HepG2 (cell line): ENCODE measurements around the gene FASLG. TPM values are rescaled to one million over a fixed set of nuclear protein-coding genes. Genes with fewer than 3 reads are reported as not detected.

Experiments used
- ATAC-seq: fragments of 200-7000 bp; cut with Tn5 transposase; 3 replicates; pipeline ENCODE4 v1.9.1; 2020; ENCODE audit warnings: mild to moderate bottlenecking, moderate library complexity
- BruUV-seq: library from RNA; stranded (reverse); fragments of 400-500 nt; replicated peaks from 2 replicates; lab custom pipeline; 2021; lab: Mats Ljungman, UMichigan
- CTCF ChIA-PET: fragments of 300-600 bp; formaldehyde crosslinking; extraction: SDS; loops from one replicate; lab custom pipeline; 2021; ENCODE audit warnings: low total read pairs, inconsistent platforms, low intra/inter-chr PET ratio; lab: Yijun Ruan, JAX
- POLR2A ChIA-PET: fragments of 350-600 bp; sonication (Branson Sonifier 250); formaldehyde crosslinking; loops from one replicate; lab custom pipeline; 2020; ENCODE audit warnings: antibody characterized with exemption, inconsistent platforms; lab: Yijun Ruan, JAX
- DNase-seq: peaks from one replicate; pipeline ENCODE4 v3.0.0-alpha.2; 2015; ENCODE audit warnings: low spot score
- FAIRE-seq: peaks from 3 replicates; lab custom pipeline; 2011; peaks lifted over from hg19 to GRCh38; lab: Jason Lieb, UNC
- H2AFZ ChIP-seq: one replicate; pipeline ENCODE4 v1.6.1; 2011; ENCODE audit warnings: low read length, inconsistent platforms
- H3K27ac ChIP-seq: fragments of 300-600 bp; 3 replicates; pipeline ENCODE4 v1.8.0; 2011; ENCODE audit warnings: mixed run types, mild to moderate bottlenecking, mixed read lengths, low read length, inconsistent platforms; ENCODE audit not compliant: insufficient read depth; ENCODE audit errors: extremely low read length
- H3K27me3 ChIP-seq, 2 experiments: fragments of 200-600 bp in 1 of 2; 2 replicates in 1 of 2; 3 replicates in 1 of 2; pipeline versions ENCODE4 v1.6.0 to v1.8.0; 2011; ENCODE audit warnings: low read length in 2 of 2, mild to moderate bottlenecking in 2 of 2, moderate library complexity in 2 of 2, inconsistent platforms in 1 of 2; ENCODE audit not compliant: insufficient read depth in 2 of 2, control insufficient read depth in 1 of 2
- H3K36me3 ChIP-seq, 2 experiments: fragments of 200-600 bp in 1 of 2; replicated peaks in 1 of 2; 2 replicates in 1 of 2; 3 replicates in 1 of 2; pipeline versions ENCODE4 v1.5.1 to v1.8.0; 2011; ENCODE audit warnings: low read length in 2 of 2, inconsistent platforms in 1 of 2; ENCODE audit not compliant: insufficient read depth in 2 of 2, control insufficient read depth in 1 of 2
- H3K4me1 ChIP-seq: 2 replicates; pipeline ENCODE4 v1.5.1; 2012; ENCODE audit warnings: low read length, inconsistent platforms; ENCODE audit not compliant: insufficient read depth
- H3K4me2 ChIP-seq: 2 replicates; pipeline ENCODE4 v1.6.0; 2011; ENCODE audit warnings: low read depth, low read length, inconsistent platforms
- H3K4me3 ChIP-seq, 3 experiments: fragments of 200-600 bp in 1 of 3; sonication (generic), shearing (Covaris generic) in 1 of 3; replicated peaks in 1 of 3; 2 replicates each; pipeline ENCODE4 v1.5.1; 2011 to 2016; ENCODE audit warnings: low read length in 3 of 3, inconsistent platforms in 2 of 3, low read depth in 2 of 3, mild to moderate bottlenecking in 2 of 3, control low read depth in 1 of 3, mixed read lengths in 1 of 3; ENCODE audit not compliant: insufficient read depth in 1 of 3
- H3K79me2 ChIP-seq: one replicate; pipeline ENCODE4 v1.6.1; 2011; ENCODE audit warnings: low read length, inconsistent platforms; ENCODE audit not compliant: insufficient read depth
- H3K9ac ChIP-seq: 2 replicates; pipeline ENCODE4 v1.6.0; 2011; ENCODE audit warnings: mild to moderate bottlenecking, low read depth, low read length, inconsistent platforms; ENCODE audit not compliant: insufficient read depth
- H3K9me3 ChIP-seq: 2 replicates; pipeline ENCODE4 v1.5.1; 2012; ENCODE audit warnings: mild to moderate bottlenecking, low read length
- H4K20me1 ChIP-seq: 2 replicates; pipeline ENCODE4 v1.6.0; 2011; ENCODE audit warnings: inconsistent platforms, mild to moderate bottlenecking, low read length, moderate library complexity; ENCODE audit not compliant: insufficient read depth
- CENPT ChIP-seq: sonication (generic); formaldehyde crosslinking; IDR thresholded peaks from 2 replicates; pipeline ENCODE4 v1.8.0; 2022; ENCODE audit warnings: low read depth, mild to moderate bottlenecking, moderate library complexity, missing genetic modification reagents
- HMG20B ChIP-seq: conservative IDR thresholded peaks from 2 replicates; pipeline ENCODE4 v1.6.1; 2016; ENCODE audit warnings: missing genetic modification reagents, missing compliant biosample characterization
- KDM2A ChIP-seq: sonication (generic); formaldehyde crosslinking; IDR thresholded peaks from 2 replicates; pipeline ENCODE4 v1.4.0; 2020; ENCODE audit warnings: low read depth, missing genetic modification reagents, borderline replicate concordance
- MED8 ChIP-seq: sonication (generic); formaldehyde crosslinking; IDR thresholded peaks from 2 replicates; pipeline ENCODE4 v1.8.1; 2023; ENCODE audit warnings: mild to moderate bottlenecking, missing genetic modification reagents; ENCODE audit not compliant: insufficient replicate concordance
- NCOA5 ChIP-seq: sonication (generic); formaldehyde crosslinking; IDR thresholded peaks from 2 replicates; pipeline ENCODE4 v1.4.0; 2020; ENCODE audit warnings: missing genetic modification reagents
- PAWR ChIP-seq: sonication (generic); formaldehyde crosslinking; IDR thresholded peaks from 2 replicates; pipeline ENCODE4 v1.4.0; 2020; ENCODE audit warnings: missing genetic modification reagents, mild to moderate bottlenecking, borderline replicate concordance
- SOX6 ChIP-seq, 2 experiments: fragments of 450-650 bp in 1 of 2; sonication (generic) in 1 of 2; formaldehyde crosslinking in 1 of 2; IDR thresholded peaks; 2 replicates each; pipeline versions ENCODE4 v1.4.0 to v1.6.1; 2017 to 2020; ENCODE audit warnings: antibody characterized with exemption in 1 of 2, mild to moderate bottlenecking in 1 of 2, missing genetic modification reagents in 1 of 2
- TMF1 ChIP-seq: sonication (generic); formaldehyde crosslinking; IDR thresholded peaks from 2 replicates; pipeline ENCODE4 v1.8.1; 2022; ENCODE audit warnings: low read depth, missing genetic modification reagents
- XRCC5 ChIP-seq: fragments of 200-400 bp; formaldehyde crosslinking; optimal IDR thresholded peaks from 2 replicates; pipeline ENCODE3; 2017; ENCODE audit warnings: mild to moderate bottlenecking, low read length
- ZNF17 ChIP-seq: sonication (generic); formaldehyde crosslinking; IDR thresholded peaks from 2 replicates; pipeline ENCODE4 v1.5.0; 2020; ENCODE audit warnings: mild to moderate bottlenecking, missing genetic modification reagents
- ZNF333 ChIP-seq: sonication (generic); formaldehyde crosslinking; IDR thresholded peaks from 2 replicates; pipeline ENCODE4 v1.4.0; 2020; ENCODE audit warnings: mild to moderate bottlenecking, missing genetic modification reagents, borderline replicate concordance
- ZNF34 ChIP-seq: sonication (generic); formaldehyde crosslinking; IDR thresholded peaks from 2 replicates; pipeline ENCODE4 v1.4.0; 2020; ENCODE audit warnings: mild to moderate bottlenecking, missing genetic modification reagents, borderline replicate concordance
- ZNF367 ChIP-seq: sonication (generic); formaldehyde crosslinking; IDR thresholded peaks from 2 replicates; pipeline ENCODE4 v1.4.0; 2020; ENCODE audit warnings: missing genetic modification reagents, borderline replicate concordance
- ZNF510 ChIP-seq: sonication (generic); formaldehyde crosslinking; IDR thresholded peaks from 2 replicates; pipeline ENCODE4 v1.4.0; 2020; ENCODE audit warnings: low read depth, mild to moderate bottlenecking, missing genetic modification reagents
- WGBS: methylation state at CpG from one replicate; pipeline ENCODE4 v1.1.6; 2017; ENCODE audit warnings: low lambda C conversion rate; 5-methylcytosine and 5-hydroxymethylcytosine counted together
- in situ Hi-C: cut with HindIII; loops from 2 replicates; pipeline ENCODE4 v1.10.0; 2017; ENCODE audit warnings: low pct_unique_long_range_greater_than_20kb; ENCODE audit not compliant: extremely low pct_ligation_motif_present
- intact Hi-C: fragments of 100-400 bp; cut with micrococcal nuclease; formaldehyde crosslinking; loops from one replicate; pipeline ENCODE4 v1.10.0; 2022; ENCODE audit not compliant: unreplicated experiment
- polyA plus RNA-seq, 8 experiments: library from polyadenylated mRNA; depleted of rRNA in 3 of 8; stranded (reverse) in 7 of 8; unstranded in 1 of 8; fragments of >200 nt; fragmentation: Illumina TruSeq in 4 of 8; extraction: Trizol in 4 of 8; gene quantifications; 2 replicates each; pipeline versions ENCODE4 v1.2.1 to v1.2.3, GENCODE V29; 2011 to 2016; ENCODE audit warnings: low read depth in 4 of 8, missing spikeins in 1 of 8, mixed read lengths in 1 of 8; ENCODE audit not compliant: insufficient read depth in 1 of 8
- total RNA-seq, 5 experiments: library from RNA; depleted of rRNA; stranded (reverse); fragments of >200 nt; fragmentation: Illumina TruSeq; extraction: Trizol; gene quantifications; 2 replicates each; pipeline ENCODE4 v1.2.3, GENCODE V29; 2016; ENCODE audit warnings: low read depth in 1 of 5
- TF ChIP-seq, protein P1 (sequence below): sonication (generic); formaldehyde crosslinking; IDR thresholded peaks from 2 replicates; pipeline ENCODE4 v1.4.0; 2020; ENCODE audit warnings: missing genetic modification reagents
- TF ChIP-seq, protein P2 (sequence below): IDR thresholded peaks from 2 replicates; pipeline ENCODE4 v1.6.1; 2016; ENCODE audit warnings: mild to moderate bottlenecking, missing biosample characterization, missing genetic modification reagents
- TF ChIP-seq, protein P3 (sequence below), 2 experiments: sonication (generic) in 1 of 2; formaldehyde crosslinking in 1 of 2; IDR thresholded peaks; 2 replicates each; pipeline versions ENCODE4 v1.6.1 to v1.9.0; 2014 to 2022; ENCODE audit warnings: antibody characterized with exemption in 1 of 2, borderline replicate concordance in 1 of 2, inconsistent platforms in 1 of 2, low read depth in 1 of 2, missing genetic modification reagents in 1 of 2

The FASLG gene
- total and polyA plus RNA-seq, 2 of the 13 experiments (the other 11 are each of a cell fraction or from before 2014, with no cell fraction given) = 0.08 TPM; not detected in 1

DNA sequence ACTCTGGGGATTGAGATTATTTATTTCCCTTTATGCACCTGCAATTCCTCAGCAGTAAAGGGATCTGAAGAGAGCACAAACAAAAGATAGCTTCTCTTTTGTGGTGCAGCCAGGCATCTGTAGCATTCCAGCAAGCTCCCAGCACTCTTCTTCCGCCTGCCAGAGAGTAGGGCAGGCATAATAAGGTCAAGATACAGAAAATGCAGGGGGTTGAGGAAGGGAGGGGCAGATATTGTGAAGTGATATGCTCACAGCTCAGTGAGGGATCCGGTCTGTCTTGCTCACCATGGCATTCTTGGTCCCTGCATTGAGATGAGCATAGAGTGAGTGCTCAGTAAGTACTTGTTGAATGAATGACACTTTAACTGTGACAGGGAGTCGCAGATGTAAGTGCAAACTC lies 23.9 kb downstream of the FASLG start (continued):
- TF ChIP-seq XRCC5 (no peak), ZNF367 (no peak), KDM2A (CRISPR knock-in tag) (no peak), ZNF34 (CRISPR knock-in tag) (no peak), SOX6 (IDR thresholded peaks at IDR 0.05) (no peak), SOX6 (CRISPR knock-in tag; IDR thresholded peaks at IDR 0.05) (no peak), MED8 (CRISPR knock-in tag) (no peak)

DNA sequence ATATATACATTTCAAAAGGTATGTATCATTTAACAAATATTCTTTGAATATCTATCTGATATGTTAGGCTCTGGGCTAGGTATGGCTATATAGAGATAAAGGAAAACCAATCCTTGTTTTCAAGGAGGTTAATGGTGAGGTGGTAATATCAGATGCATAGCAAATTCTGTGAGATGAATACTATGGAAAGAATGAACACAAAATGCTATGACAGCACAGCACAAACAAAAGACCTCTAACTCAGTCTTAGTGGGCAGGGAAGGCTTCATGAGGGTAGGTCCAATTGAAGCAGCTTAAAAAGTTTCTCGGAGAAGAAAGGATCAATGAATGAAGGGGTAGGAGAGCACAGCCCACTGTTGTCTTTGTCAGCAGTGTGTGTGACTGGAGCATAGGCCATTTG lies 27.2 kb downstream of the FASLG start:
- ChIA-PET POLR2A (no interaction called here), CTCF (no interaction called here)
- Histone ChIP-seq H2AFZ (no peak overlapping the region), H3K9me3 (no peaks in the 10 kb centered on the region), H3K36me3 (no peaks in the 10 kb centered on the region), H3K79me2 (no peaks in the 10 kb centered on the region), H4K20me1 (no peaks in the 10 kb centered on the region), H3K27ac (no peak overlapping the region), H3K4me1 (no peaks in the 10 kb centered on the region), H3K4me3 (no peak overlapping the region), H3K9ac (no peak overlapping the region), H3K27me3 (no peaks in the 10 kb centered on the region; a peak in 1 of 5 replicates), H3K4me2 (no peak overlapping the region)
- 0% methylated on average over 1 of the region's 1 CpG for WGBS
- ATAC-seq (no peak), FAIRE-seq (no peak), DNase-seq (no peak)
- intact Hi-C loops = no loop called here
- no TSS peak for BruUV-seq
- in situ Hi-C loops = no loop called here
- TF ChIP-seq, protein P1, sequence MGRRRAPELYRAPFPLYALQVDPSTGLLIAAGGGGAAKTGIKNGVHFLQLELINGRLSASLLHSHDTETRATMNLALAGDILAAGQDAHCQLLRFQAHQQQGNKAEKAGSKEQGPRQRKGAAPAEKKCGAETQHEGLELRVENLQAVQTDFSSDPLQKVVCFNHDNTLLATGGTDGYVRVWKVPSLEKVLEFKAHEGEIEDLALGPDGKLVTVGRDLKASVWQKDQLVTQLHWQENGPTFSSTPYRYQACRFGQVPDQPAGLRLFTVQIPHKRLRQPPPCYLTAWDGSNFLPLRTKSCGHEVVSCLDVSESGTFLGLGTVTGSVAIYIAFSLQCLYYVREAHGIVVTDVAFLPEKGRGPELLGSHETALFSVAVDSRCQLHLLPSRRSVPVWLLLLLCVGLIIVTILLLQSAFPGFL (CRISPR knock-in tag) = no peak
- TF ChIP-seq, protein P2, sequence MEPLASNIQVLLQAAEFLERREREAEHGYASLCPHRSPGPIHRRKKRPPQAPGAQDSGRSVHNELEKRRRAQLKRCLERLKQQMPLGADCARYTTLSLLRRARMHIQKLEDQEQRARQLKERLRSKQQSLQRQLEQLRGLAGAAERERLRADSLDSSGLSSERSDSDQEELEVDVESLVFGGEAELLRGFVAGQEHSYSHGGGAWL (CRISPR knock-in tag) = no peak
- TF ChIP-seq ZNF333 (CRISPR knock-in tag) = no peak
- TF ChIP-seq CENPT (CRISPR knock-in tag) = no peak
- TF ChIP-seq, protein P3, sequence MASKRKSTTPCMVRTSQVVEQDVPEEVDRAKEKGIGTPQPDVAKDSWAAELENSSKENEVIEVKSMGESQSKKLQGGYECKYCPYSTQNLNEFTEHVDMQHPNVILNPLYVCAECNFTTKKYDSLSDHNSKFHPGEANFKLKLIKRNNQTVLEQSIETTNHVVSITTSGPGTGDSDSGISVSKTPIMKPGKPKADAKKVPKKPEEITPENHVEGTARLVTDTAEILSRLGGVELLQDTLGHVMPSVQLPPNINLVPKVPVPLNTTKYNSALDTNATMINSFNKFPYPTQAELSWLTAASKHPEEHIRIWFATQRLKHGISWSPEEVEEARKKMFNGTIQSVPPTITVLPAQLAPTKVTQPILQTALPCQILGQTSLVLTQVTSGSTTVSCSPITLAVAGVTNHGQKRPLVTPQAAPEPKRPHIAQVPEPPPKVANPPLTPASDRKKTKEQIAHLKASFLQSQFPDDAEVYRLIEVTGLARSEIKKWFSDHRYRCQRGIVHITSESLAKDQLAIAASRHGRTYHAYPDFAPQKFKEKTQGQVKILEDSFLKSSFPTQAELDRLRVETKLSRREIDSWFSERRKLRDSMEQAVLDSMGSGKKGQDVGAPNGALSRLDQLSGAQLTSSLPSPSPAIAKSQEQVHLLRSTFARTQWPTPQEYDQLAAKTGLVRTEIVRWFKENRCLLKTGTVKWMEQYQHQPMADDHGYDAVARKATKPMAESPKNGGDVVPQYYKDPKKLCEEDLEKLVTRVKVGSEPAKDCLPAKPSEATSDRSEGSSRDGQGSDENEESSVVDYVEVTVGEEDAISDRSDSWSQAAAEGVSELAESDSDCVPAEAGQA (IDR thresholded peaks at IDR 0.05; ENCODE audit: low read depth) = no peak
- TF ChIP-seq, protein P3 (CRISPR knock-in tag; IDR thresholded peaks at IDR 0.05; ENCODE audit: borderline replicate concordance) = no peak
- no peak for TF ChIP-seq XRCC5
- no peak for TF ChIP-seq HMG20B (CRISPR knock-in tag)
- TF ChIP-seq ZNF17 = no peak
- TF ChIP-seq ZNF510 (CRISPR knock-in tag) = no peak
- no peak for TF ChIP-seq NCOA5 (CRISPR knock-in tag)
- TF ChIP-seq TMF1 (CRISPR knock-in tag) = no peak
- TF ChIP-seq PAWR = no peak
